HG02884 (cell line): Measurements from ENCODE around the gene RRP15.

ENCODE experiments used
- ATAC-seq: cut with Tn5 transposase; IDR thresholded peaks from one replicate; pipeline ENCODE4 v1.9.1; 2021; ENCODE audit warnings: mild to moderate bottlenecking, moderate library complexity; ENCODE audit not compliant: unreplicated experiment

The RRP15 gene

GRCh38 chr1:218284917-218285635, at the start of gene RRP15:
RRP15 (plus strand) TSS chr1:218285293; CDS start chr1:218285317, 24 bp downstream.
- ATAC-seq: peak; percentile 100

GRCh38 chr1:218242171-218242570, 42.9 kb upstream of the RRP15 start:
- no peak for ATAC-seq

- no peak for ATAC-seq
These were observed 37.8 kb upstream of the RRP15 start for GRCh38 chr1:218247339-218247738.

- no peak for ATAC-seq
These were observed 35.6 kb upstream of the RRP15 start for GRCh38 chr1:218249338-218250140.

- no peak for ATAC-seq
These were observed 34.6 kb upstream of the RRP15 start for GRCh38 chr1:218250492-218250891.

GRCh38 chr1:218254296-218254946, 30.7 kb upstream of the RRP15 start:
- ATAC-seq: no peak

- ATAC-seq: no peak
These were observed 30.0 kb upstream of the RRP15 start for GRCh38 chr1:218255090-218255489.

GRCh38 chr1:218257371-218257770, 27.7 kb upstream of the RRP15 start:
- no peak for ATAC-seq

- ATAC-seq: no peak
These were observed 27.1 kb upstream of the RRP15 start for GRCh38 chr1:218257971-218258370.

- ATAC-seq: no peak
These were observed 25.8 kb upstream of the RRP15 start for GRCh38 chr1:218259339-218259738.

- ATAC-seq: peak; percentile 69
These were observed 25.3 kb upstream of the RRP15 start for GRCh38 chr1:218259800-218260199.

- ATAC-seq: no peak
These were observed 22.8 kb upstream of the RRP15 start for GRCh38 chr1:218262259-218262658.

- no peak for ATAC-seq
These were observed 18.7 kb upstream of the RRP15 start for GRCh38 chr1:218266356-218266755.

- no peak for ATAC-seq
These were observed 12.7 kb upstream of the RRP15 start for GRCh38 chr1:218272366-218272765.

- no peak for ATAC-seq
These were observed 11.2 kb upstream of the RRP15 start for GRCh38 chr1:218273762-218274479.

- ATAC-seq: no peak
These were observed 10.6 kb upstream of the RRP15 start for GRCh38 chr1:218274511-218274910.

GRCh38 chr1:218275823-218276222, 9.3 kb upstream of the RRP15 start:
- no peak for ATAC-seq

GRCh38 chr1:218281285-218281684, 3.8 kb upstream of the RRP15 start:
- ATAC-seq: no peak

GRCh38 chr1:218284377-218284916, 646 bp upstream of the RRP15 start:
- ATAC-seq: peak; percentile 21

GRCh38 chr1:218292515-218292914, 7.4 kb downstream of the RRP15 start:
- no peak for ATAC-seq

GRCh38 chr1:218294546-218294945, 9.5 kb downstream of the RRP15 start:
- no peak for ATAC-seq
